Astrocyte of the cerebellum (primary cell): ENCODE data around the gene KITLG.

Source experiments
- DNase-seq: peaks from one replicate; pipeline ENCODE4 v3.0.0-alpha.2; 2011; ENCODE audit warnings: low read depth
- H3K4me3 ChIP-seq: 2 replicates; pipeline ENCODE4 v1.5.1; 2011; ENCODE audit warnings: mild to moderate bottlenecking, low read depth, low read length, moderate library complexity
- CTCF ChIP-seq: IDR thresholded peaks from 2 replicates; pipeline ENCODE4 v1.5.1; 2012; ENCODE audit warnings: low read length, low read depth, moderate library complexity, mild to moderate bottlenecking; ENCODE audit errors: missing control alignments
- in situ Hi-C: cut with HindIII; loops from 2 replicates; pipeline ENCODE4 v1.10.0; 2017; ENCODE audit warnings: low sequenced_read_pairs

KITLG gene

GRCh38 chr12:88577537-88577936, 2.7 kb downstream of the KITLG start:
- DNase-seq: no peak
- peak overlapping the region; percentile 93 for H3K4me3 ChIP-seq
- TF ChIP-seq CTCF: no peak
- in situ Hi-C loops: no loop called here

GRCh38 chr12:88576866-88577265, 3.4 kb downstream of the KITLG start:
- no peak overlapping the region for H3K4me3 ChIP-seq
- TF ChIP-seq CTCF: no peak
- DNase-seq: no peak
- in situ Hi-C loops: no loop called here

GRCh38 chr12:88575361-88575970, 4.8 kb downstream of the KITLG start:
- no peak for TF ChIP-seq CTCF
- DNase-seq: no peak
- no peak overlapping the region for H3K4me3 ChIP-seq
- in situ Hi-C loops: no loop called here

GRCh38 chr12:88574278-88574677, 6.0 kb downstream of the KITLG start:
- no peak for TF ChIP-seq CTCF
- DNase-seq: no peak
- in situ Hi-C loops: no loop called here
- H3K4me3 ChIP-seq: no peak overlapping the region

- no peak for DNase-seq
- TF ChIP-seq CTCF: no peak
- in situ Hi-C loops: no loop called here
- no peak overlapping the region for H3K4me3 ChIP-seq
Measured at GRCh38 chr12:88573583-88573982, 6.7 kb downstream of the KITLG start.

- in situ Hi-C loops: no loop called here
- no peak for TF ChIP-seq CTCF
- H3K4me3 ChIP-seq: no peak overlapping the region
- no peak for DNase-seq
Measured at GRCh38 chr12:88572781-88573549, 7.3 kb downstream of the KITLG start.
